Loucy (cell line): ENCODE measurements around the gene ZSWIM6.

Source experiments
- H2AFZ ChIP-seq: fragments of 200-600 bp; sonication (generic); 2 replicates; pipeline ENCODE4 v1.6.0; 2016; ENCODE audit warnings: antibody characterized with exemption, mild to moderate bottlenecking, low read length, moderate library complexity
- H3F3A ChIP-seq: fragments of 200-600 bp; 2 replicates; pipeline ENCODE4 v1.6.0; 2016; ENCODE audit warnings: antibody characterized with exemption, low read depth, mild to moderate bottlenecking
- H3K27me3 ChIP-seq: fragments of 200-600 bp; sonication (generic); 2 replicates; pipeline ENCODE4 v1.6.1; 2014; ENCODE audit warnings: low read length, mild to moderate bottlenecking; ENCODE audit not compliant: insufficient read depth, poor library complexity, severe bottlenecking
- H3K36me3 ChIP-seq: fragments of 200-600 bp; sonication (generic); 2 replicates; pipeline ENCODE4 v1.6.1; 2016; ENCODE audit warnings: low read length; ENCODE audit not compliant: insufficient read depth
- H3K4me1 ChIP-seq: fragments of 200-600 bp; sonication (generic); 2 replicates; pipeline ENCODE4 v1.5.1; 2014; ENCODE audit warnings: low read length, mild to moderate bottlenecking; ENCODE audit not compliant: insufficient read depth, poor library complexity, severe bottlenecking
- H3K4me2 ChIP-seq: fragments of 200-600 bp; sonication (generic); 2 replicates; pipeline ENCODE4 v1.6.0; 2014; ENCODE audit warnings: antibody characterized with exemption, low read length, low read depth, mild to moderate bottlenecking; ENCODE audit not compliant: poor library complexity, severe bottlenecking
- H3K4me3 ChIP-seq: fragments of 200-600 bp; sonication (generic); 2 replicates; pipeline ENCODE4 v1.5.1; 2014; ENCODE audit warnings: low read length, mild to moderate bottlenecking, mixed read lengths; ENCODE audit not compliant: poor library complexity, severe bottlenecking
- H3K79me2 ChIP-seq: fragments of 200-600 bp; sonication (generic); 2 replicates; pipeline ENCODE4 v1.6.1; 2014; ENCODE audit warnings: low read length; ENCODE audit not compliant: insufficient read depth
- H3K9ac ChIP-seq: fragments of 200-600 bp; sonication (generic); 2 replicates; pipeline ENCODE4 v1.6.0; 2014; ENCODE audit warnings: mild to moderate bottlenecking, low read depth, low read length, moderate library complexity; ENCODE audit not compliant: poor library complexity, severe bottlenecking
- H3K9me2 ChIP-seq: fragments of 200-600 bp; sonication (generic); replicated peaks from 2 replicates; pipeline ENCODE4 v1.6.1; 2016; ENCODE audit warnings: low read depth, low read length, mixed read lengths
- H3K9me3 ChIP-seq: fragments of 200-600 bp; sonication (generic); 2 replicates; pipeline ENCODE4 v1.6.1; 2014; ENCODE audit warnings: mild to moderate bottlenecking, antibody characterized with exemption, low read length, low read depth; ENCODE audit not compliant: insufficient read depth
- H4K20me1 ChIP-seq: fragments of 200-600 bp; sonication (generic); 2 replicates; pipeline ENCODE4 v1.6.0; 2014; ENCODE audit warnings: antibody characterized with exemption, low read length, mild to moderate bottlenecking; ENCODE audit not compliant: insufficient read depth, poor library complexity, severe bottlenecking
- CTCF ChIP-seq: fragments of 200-600 bp; sonication (generic); conservative IDR thresholded peaks from 2 replicates; pipeline ENCODE4 v1.5.1; 2014; ENCODE audit warnings: mild to moderate bottlenecking, antibody characterized with exemption, low read length
- EZH2phosphoT487 ChIP-seq: fragments of 200-600 bp; IDR thresholded peaks from 2 replicates; pipeline ENCODE4 v1.6.1; 2018; ENCODE audit warnings: antibody characterized with exemption, mild to moderate bottlenecking, moderate library complexity, borderline replicate concordance

ZSWIM6 gene

GRCh38 chr5:61570767-61571166 lies 238.7 kb downstream of the ZSWIM6 start:
- H3F3A ChIP-seq: no peaks in the 10 kb centered on the region
- no peaks in the 10 kb centered on the region for H3K4me1 ChIP-seq
- no peak overlapping the region for H3K9ac ChIP-seq
- no peaks in the 10 kb centered on the region for H3K79me2 ChIP-seq
- no peaks in the 10 kb centered on the region for H4K20me1 ChIP-seq
- no peak overlapping the region for H2AFZ ChIP-seq
- no peaks in the 10 kb centered on the region for H3K9me2 ChIP-seq
- H3K36me3 ChIP-seq: no peaks in the 10 kb centered on the region
- no peaks in the 10 kb centered on the region for H3K27me3 ChIP-seq
- no peak overlapping the region for H3K4me3 ChIP-seq
- TF ChIP-seq EZH2phosphoT487: no peak
- TF ChIP-seq CTCF: no peak
- H3K9me3 ChIP-seq: no peaks in the 10 kb centered on the region
- H3K4me2 ChIP-seq: no peak overlapping the region

- Histone ChIP-seq H3K79me2 (no peaks in the 10 kb centered on the region), H3K4me1 (no peaks in the 10 kb centered on the region), H3K9ac (no peak overlapping the region), H3K9me3 (no peaks in the 10 kb centered on the region), H3K4me3 (no peak overlapping the region), H4K20me1 (no peaks in the 10 kb centered on the region), H3F3A (no peaks in the 10 kb centered on the region), H3K27me3 (no peaks in the 10 kb centered on the region), H3K9me2 (no peaks in the 10 kb centered on the region), H3K4me2 (no peak overlapping the region), H3K36me3 (no peaks in the 10 kb centered on the region), H2AFZ (no peak overlapping the region)
- no peak for TF ChIP-seq EZH2phosphoT487
Observed at GRCh38 chr5:61572959-61573358, 240.9 kb downstream of the ZSWIM6 start.

GRCh38 chr5:61575103-61575502 lies 243.0 kb downstream of the ZSWIM6 start:
- no peaks in the 10 kb centered on the region for H3K9me3 ChIP-seq
- no peaks in the 10 kb centered on the region for H3K79me2 ChIP-seq
- no peaks in the 10 kb centered on the region for H4K20me1 ChIP-seq
- H3K4me3 ChIP-seq: no peak overlapping the region
- H3K4me2 ChIP-seq: no peak overlapping the region
- H3K9ac ChIP-seq: no peak overlapping the region
- no peaks in the 10 kb centered on the region for H3K27me3 ChIP-seq
- H2AFZ ChIP-seq: no peak overlapping the region
- no peaks in the 10 kb centered on the region for H3K9me2 ChIP-seq
- TF ChIP-seq CTCF (no peak), EZH2phosphoT487 (no peak)
- H3K36me3 ChIP-seq: no peaks in the 10 kb centered on the region
- H3F3A ChIP-seq: no peaks in the 10 kb centered on the region
- H3K4me1 ChIP-seq: no peaks in the 10 kb centered on the region

- Histone ChIP-seq H3K9me3 (no peaks in the 10 kb centered on the region), H3K4me3 (no peak overlapping the region), H3K79me2 (no peaks in the 10 kb centered on the region), H2AFZ (no peak overlapping the region), H3K4me2 (no peak overlapping the region), H4K20me1 (no peaks in the 10 kb centered on the region), H3F3A (no peaks in the 10 kb centered on the region), H3K4me1 (no peaks in the 10 kb centered on the region), H3K9me2 (no peaks in the 10 kb centered on the region), H3K36me3 (no peaks in the 10 kb centered on the region), H3K27me3 (no peaks in the 10 kb centered on the region), H3K9ac (no peak overlapping the region)
- TF ChIP-seq CTCF (no peak), EZH2phosphoT487 (no peak)
Observed at GRCh38 chr5:61575581-61575980, 243.5 kb downstream of the ZSWIM6 start.
